Loucy (cell line): ENCODE measurements around the gene CAMTA1.

Source experiments
- EZH2phosphoT487 ChIP-seq: fragments of 200-600 bp; IDR thresholded peaks from 2 replicates; pipeline ENCODE4 v1.6.1; 2018; ENCODE audit warnings: antibody characterized with exemption, mild to moderate bottlenecking, moderate library complexity, borderline replicate concordance
- TF ChIP-seq, protein P1 (sequence below): fragments of 200-600 bp; sonication (generic); conservative IDR thresholded peaks from 2 replicates; pipeline ENCODE4 v1.5.1; 2014; ENCODE audit warnings: mild to moderate bottlenecking, antibody characterized with exemption, low read length

- TF ChIP-seq, protein P1, sequence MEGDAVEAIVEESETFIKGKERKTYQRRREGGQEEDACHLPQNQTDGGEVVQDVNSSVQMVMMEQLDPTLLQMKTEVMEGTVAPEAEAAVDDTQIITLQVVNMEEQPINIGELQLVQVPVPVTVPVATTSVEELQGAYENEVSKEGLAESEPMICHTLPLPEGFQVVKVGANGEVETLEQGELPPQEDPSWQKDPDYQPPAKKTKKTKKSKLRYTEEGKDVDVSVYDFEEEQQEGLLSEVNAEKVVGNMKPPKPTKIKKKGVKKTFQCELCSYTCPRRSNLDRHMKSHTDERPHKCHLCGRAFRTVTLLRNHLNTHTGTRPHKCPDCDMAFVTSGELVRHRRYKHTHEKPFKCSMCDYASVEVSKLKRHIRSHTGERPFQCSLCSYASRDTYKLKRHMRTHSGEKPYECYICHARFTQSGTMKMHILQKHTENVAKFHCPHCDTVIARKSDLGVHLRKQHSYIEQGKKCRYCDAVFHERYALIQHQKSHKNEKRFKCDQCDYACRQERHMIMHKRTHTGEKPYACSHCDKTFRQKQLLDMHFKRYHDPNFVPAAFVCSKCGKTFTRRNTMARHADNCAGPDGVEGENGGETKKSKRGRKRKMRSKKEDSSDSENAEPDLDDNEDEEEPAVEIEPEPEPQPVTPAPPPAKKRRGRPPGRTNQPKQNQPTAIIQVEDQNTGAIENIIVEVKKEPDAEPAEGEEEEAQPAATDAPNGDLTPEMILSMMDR, result no peak
- TF ChIP-seq EZH2phosphoT487, result no peak
Observed at GRCh38 chr1:7614576-7615074, 829.4 kb downstream of the CAMTA1 start.
